ENCODE results near the gene SKAP1. TPM values are rescaled to one million over a fixed set of nuclear protein-coding genes. Genes with fewer than 3 reads are reported as not detected.
A peak's percentile ranks its signal among the peaks of the same experiment; 100 is the strongest.

Gene SKAP1
- total and polyA plus RNA-seq, 9 donors: 0.30 to 6.0 (median 2.4) TPM; not detected in 1

- no peak for TF ChIP-seq CTCF (IDR thresholded peaks at IDR 0.05)
- no peak for TF ChIP-seq POLR2A (IDR thresholded peaks at IDR 0.05)
- DNase-seq: no peak
- Histone ChIP-seq H3K36me3 (no peaks in the 10 kb centered on the region), H3K4me1 (ENCODE audit: insufficient read depth) (peaks cover 6% of the 10 kb centered on the region), H3K4me3 (peak overlapping the region; percentile 99), H3K27ac (peak overlapping the region in 1 of 2 donors; percentile 70), H3K9me3 (no peaks in the 10 kb centered on the region), H3K27me3 (no peaks in the 10 kb centered on the region)
- 10 to 19% (median 17%) methylated on average over 10 of the region's 10 CpGs for WGBS, 3 donors
- intact Hi-C loops (cut with DNase I): no loop called here
These were observed 329.9 kb downstream of the SKAP1 start for GRCh38 chr17:48100160-48100559.

- no peak for DNase-seq
- no peaks in the 10 kb centered on the region for H3K27me3 ChIP-seq
- H3K4me3 ChIP-seq: no peak overlapping the region
- no peaks in the 10 kb centered on the region for H3K9me3 ChIP-seq
- H3K4me1 ChIP-seq (ENCODE audit: insufficient read depth): peaks cover 3% of the 10 kb centered on the region
- intact Hi-C loops (cut with DNase I): no loop called here
- H3K36me3 ChIP-seq: no peaks in the 10 kb centered on the region
- TF ChIP-seq POLR2A (IDR thresholded peaks at IDR 0.05): no peak
- no peak for TF ChIP-seq CTCF (IDR thresholded peaks at IDR 0.05)
- no peak for TF ChIP-seq EP300 (IDR thresholded peaks at IDR 0.05)
- WGBS, 3 donors: 74 to 79% (median 75%) methylated on average over 4 of the region's 4 CpGs
- no peak overlapping the region for H3K27ac ChIP-seq
These were observed 334.4 kb downstream of the SKAP1 start for GRCh38 chr17:48095611-48096010.

GRCh38 chr17:48093341-48094045 is 336.5 kb downstream of the SKAP1 start:
- Histone ChIP-seq H3K4me3 (no peak overlapping the region), H3K27ac (no peak overlapping the region), H3K27me3 (no peaks in the 10 kb centered on the region), H3K36me3 (no peaks in the 10 kb centered on the region), H3K9me3 (no peaks in the 10 kb centered on the region), H3K4me1 (ENCODE audit: insufficient read depth) (no peaks in the 10 kb centered on the region)
- intact Hi-C loops (cut with DNase I): no loop called here
- no peak for TF ChIP-seq CTCF (IDR thresholded peaks at IDR 0.05)
- TF ChIP-seq POLR2A (IDR thresholded peaks at IDR 0.05): no peak
- no peak for TF ChIP-seq EP300 (IDR thresholded peaks at IDR 0.05)
- no peak for DNase-seq
- WGBS, 3 donors: 81 to 86% (median 85%) methylated on average over 11 of the region's 11 CpGs

GRCh38 chr17:48084932-48085331 is 345.1 kb downstream of the SKAP1 start:
- TF ChIP-seq POLR2A (IDR thresholded peaks at IDR 0.05): no peak
- TF ChIP-seq CTCF (IDR thresholded peaks at IDR 0.05): no peak
- no peak for TF ChIP-seq EP300 (IDR thresholded peaks at IDR 0.05)
- Histone ChIP-seq H3K27ac (no peak overlapping the region), H3K4me1 (ENCODE audit: insufficient read depth) (peaks cover 4% of the 10 kb centered on the region), H3K36me3 (no peaks in the 10 kb centered on the region), H3K27me3 (no peaks in the 10 kb centered on the region), H3K4me3 (no peak overlapping the region), H3K9me3 (no peaks in the 10 kb centered on the region)
- WGBS, 3 donors: 42 to 51% (median 50%) methylated on average over 2 of the region's 2 CpGs
- intact Hi-C loops (cut with DNase I): loop anchor here in 1 of 4 donors (5.0 kb wide), 1 partner anchor 42 kb away; no protein-coding TSS in a partner anchor
- DNase-seq: no peak

MicroRNAs encoded within 50 kb of the gene (microRNA counts, 767-probe panel; counts per million panel counts)
- 530 counts per million, percentile 78 among the panel's probes with 10 or more counts for microRNA hsa-miR-1203

Small RNA genes within 50 kb of the gene (microRNA-seq; reads per million reads assigned to microRNA genes)
- gene MIR1203: 0 reads per million in 3 donors

Small RNA genes within 50 kb of the gene (small RNA-seq; reads per million reads assigned to genes)
- gene MIR1203 (not detected), gene RF00012 (not detected), gene RF00019 (not detected), gene RNU6-1152P (not detected), gene RNU6-1201P (not detected)

Other genes with a start within 250 kb of the SKAP1 start
- not detected for gene HOXB1, start 100.8 kb upstream of the SKAP1 start, total RNA-seq
- not detected for gene HOXB1, start 100.8 kb upstream of the SKAP1 start, polyA plus RNA-seq
- 10 to 100 TPM in 1 of 7 donors, 1 to 10 TPM in 6; 1.5 to 24.5 (median 7.0) TPM for gene HOXB2, start 114.9 kb upstream of the SKAP1 start, total RNA-seq
- 1 to 10 TPM; 1.2 to 9.1 TPM for gene HOXB2, start 114.9 kb upstream of the SKAP1 start, polyA plus RNA-seq
- gene HOXB4, start 148.1 kb upstream of the SKAP1 start, total RNA-seq: 1 to 10 TPM in 3 of 7 donors, under 1 TPM in 4; 0.18 to 3.4 (median 0.87) TPM
- 1 to 10 TPM in 1 of 2 donors, under 1 TPM in 1; 0.13 to 1.3 TPM for gene HOXB4, start 148.1 kb upstream of the SKAP1 start, polyA plus RNA-seq
- gene HOXB3, start 160.0 kb upstream of the SKAP1 start, total RNA-seq: 10 to 100 TPM in 2 of 7 donors, 1 to 10 TPM in 3, under 1 TPM in 2; 0.43 to 10.7 (median 2.7) TPM
- 1 to 10 TPM in 1 of 2 donors, under 1 TPM in 1; 0.48 to 4.7 TPM for gene HOXB3, start 160.0 kb upstream of the SKAP1 start, polyA plus RNA-seq
- gene HOXB5, start 163.6 kb upstream of the SKAP1 start, total RNA-seq: 1 to 10 TPM in 2 of 7 donors, under 1 TPM in 4, not detected in 1; 0.20 to 2.8 (median 0.66) TPM
- gene HOXB5, start 163.6 kb upstream of the SKAP1 start, polyA plus RNA-seq: under 1 TPM; 0.04 to 0.53 TPM
- gene HOXB6, start 174.8 kb upstream of the SKAP1 start, total RNA-seq: 10 to 100 TPM in 1 of 7 donors, 1 to 10 TPM in 4, under 1 TPM in 2; 0.25 to 10.3 (median 1.7) TPM
- gene HOXB6, start 174.8 kb upstream of the SKAP1 start, polyA plus RNA-seq: under 1 TPM; 0.25 to 0.73 TPM
- gene HOXB7, start 180.8 kb upstream of the SKAP1 start, total RNA-seq: 1 to 10 TPM in 4 of 7 donors, under 1 TPM in 3; 0.23 to 2.9 (median 1.3) TPM
- 1 to 10 TPM in 1 of 2 donors, under 1 TPM in 1; 0.48 to 6.9 TPM for gene HOXB7, start 180.8 kb upstream of the SKAP1 start, polyA plus RNA-seq
- 1 to 10 TPM in 2 of 7 donors, under 1 TPM in 2, not detected in 3; 0.17 to 2.5 (median 0.97) TPM for gene HOXB8, start 185.1 kb upstream of the SKAP1 start, total RNA-seq
- under 1 TPM in 1 of 2 donors, not detected in 1; 0.28 TPM for gene HOXB8, start 185.1 kb upstream of the SKAP1 start, polyA plus RNA-seq
- under 1 TPM in 4 of 7 donors, not detected in 3; 0.10 to 0.36 (median 0.12) TPM for gene HOXB9, start 196.1 kb upstream of the SKAP1 start, total RNA-seq
- under 1 TPM in 1 of 2 donors, not detected in 1; 0.27 TPM for gene HOXB9, start 196.1 kb upstream of the SKAP1 start, polyA plus RNA-seq

Measured in ovary (tissue), 9 donors.